T-helper 1 cell treated with Interleukin-12 subunit alpha and Interleukin-12 subunit beta and Interleukin-4 antibody, amounts not matched to agents 30 ng/mL and 1 ng/mL, for 36 hours (primary cell): ENCODE data around the gene TTN. TPM values are rescaled to one million over a fixed set of nuclear protein-coding genes. Genes with fewer than 3 reads are reported as not detected.

Experiments used
- intact Hi-C: fragments of 100-400 bp; cut with micrococcal nuclease; formaldehyde crosslinking; loops from one replicate; pipeline ENCODE4 v1.15.1; 2024
- total RNA-seq: library from RNA; stranded (reverse); gene quantifications from 2 replicates; pipeline ENCODE4 v1.2.3, GENCODE V29; 2022

TTN gene
- 9.7 and 10.7 TPM in 2 replicates for total RNA-seq

DNA sequence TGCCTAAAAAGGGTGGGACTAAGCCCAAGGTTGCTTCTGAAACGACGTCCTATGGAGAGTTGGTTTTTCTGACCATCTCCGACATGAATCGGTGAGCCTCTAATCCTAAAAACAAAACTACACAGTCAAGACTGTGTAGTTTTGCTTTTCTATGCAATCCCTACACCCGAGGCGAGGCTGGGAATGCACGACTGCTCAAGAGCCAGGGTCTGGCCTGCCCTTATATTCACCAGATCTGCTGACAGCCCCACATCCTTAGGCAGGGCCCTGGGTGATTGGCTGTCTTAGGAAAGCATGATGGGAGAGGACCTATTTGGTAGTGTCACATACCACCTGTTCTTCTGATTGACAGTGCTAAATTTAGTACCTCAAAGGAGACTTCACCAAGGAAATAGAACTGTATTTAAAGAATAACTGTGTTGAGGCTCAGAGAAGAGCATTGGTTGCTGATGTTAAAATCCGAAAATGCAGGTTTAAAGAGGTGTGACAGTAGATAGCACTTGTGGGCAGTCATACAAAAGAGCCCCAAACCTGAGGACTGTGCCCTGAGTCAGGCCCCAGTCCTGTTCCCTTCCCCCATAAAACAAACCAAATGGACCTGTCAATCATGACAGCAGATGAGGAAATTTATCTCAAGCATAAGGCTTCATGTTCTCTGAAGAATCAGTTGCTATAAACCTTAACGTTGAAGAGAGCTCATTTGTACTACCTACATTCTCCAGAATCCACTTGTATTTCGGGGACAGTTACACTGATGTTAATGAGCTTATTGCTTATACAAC, at the start of gene TTN:
Gene TTN (minus strand): TSS at position 197 of the 782 bp plus-strand sequence. CDS start 2,781 bp downstream, outside the sequence.
- intact Hi-C loops, result no loop called here

- intact Hi-C loops, result no loop called here
Measured at GRCh38 chr2:178855151-178855550, 47.9 kb upstream of the TTN start.

DNA sequence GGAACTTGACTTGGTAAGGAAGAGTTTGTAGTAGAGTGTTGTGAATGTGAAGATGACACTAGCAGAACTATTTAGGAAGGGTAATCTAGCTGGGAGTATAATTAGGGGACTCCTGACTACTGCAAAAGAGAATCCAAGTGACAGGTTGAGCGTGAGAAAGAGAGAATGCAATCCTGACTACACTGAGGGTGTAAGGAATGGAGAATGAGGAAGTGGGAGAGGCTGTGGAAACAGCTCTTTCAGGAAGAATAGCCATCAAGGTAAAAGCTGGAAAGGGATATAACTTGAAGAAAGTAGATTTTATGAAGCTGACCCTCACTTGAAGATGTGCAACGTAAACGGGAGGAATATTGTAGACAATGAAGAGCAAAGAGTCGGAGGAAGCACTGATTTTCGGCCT, 41.1 kb upstream of the TTN start:
- intact Hi-C loops, result no loop called here

DNA sequence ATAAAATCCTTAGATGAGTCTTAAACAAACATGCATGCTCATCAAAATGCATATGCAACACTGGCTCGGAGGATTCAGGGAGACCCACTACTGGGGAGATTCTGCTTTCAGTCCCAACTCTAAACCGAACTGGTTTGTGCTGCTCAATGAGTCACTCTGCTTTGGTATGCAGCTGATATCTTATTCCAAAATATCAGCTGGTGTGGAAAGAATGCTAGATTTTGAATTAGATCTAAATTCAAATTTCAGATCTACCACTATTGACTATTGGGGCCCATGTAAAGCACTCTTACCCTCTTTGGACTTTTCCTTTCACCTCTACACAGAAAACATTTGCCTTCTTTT, 39.2 kb upstream of the TTN start:
- intact Hi-C loops, result no loop called here

DNA sequence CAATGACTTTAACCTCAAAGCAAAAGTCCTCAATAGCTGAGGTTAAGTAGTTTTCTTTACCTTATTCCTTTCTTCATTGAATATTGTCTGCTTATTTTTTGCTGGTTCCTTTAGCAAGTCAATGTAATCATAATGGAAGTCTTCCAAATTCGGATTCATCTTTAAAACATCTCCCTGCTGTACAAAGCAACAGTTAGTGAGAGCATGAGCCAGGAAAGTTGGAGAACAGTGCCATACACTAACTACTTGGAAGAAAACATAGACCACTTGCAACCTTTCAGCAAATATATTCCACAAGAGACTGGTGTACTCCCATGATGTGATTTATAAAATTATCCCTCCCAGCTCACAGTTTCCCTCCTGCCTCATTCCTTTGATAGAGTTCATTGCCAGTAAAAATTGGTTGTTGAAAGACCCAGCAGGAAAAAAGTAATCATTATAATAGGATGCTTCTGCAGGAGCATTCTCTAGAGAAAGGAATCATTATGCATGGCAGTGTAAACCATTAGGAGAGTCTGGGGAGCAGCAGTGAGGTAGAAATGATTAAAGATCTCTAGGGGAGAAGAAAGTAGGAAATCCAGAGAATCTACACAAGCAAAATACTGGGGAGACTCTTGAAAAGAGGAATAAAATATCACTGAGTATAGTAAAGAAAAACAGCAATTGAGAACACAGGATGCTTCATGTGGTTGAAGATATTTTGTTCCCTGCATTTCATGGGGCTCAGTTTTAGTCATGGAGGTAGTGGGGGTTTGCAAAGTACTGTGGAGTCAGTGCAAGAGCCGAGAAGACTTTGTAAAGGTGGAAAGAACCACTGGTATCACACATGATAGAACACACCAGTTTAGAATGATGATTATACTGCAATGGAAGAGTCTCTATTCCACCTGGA, 38.6 kb upstream of the TTN start:
- intact Hi-C loops, result no loop called here

- intact Hi-C loops, result no loop called here
Measured at GRCh38 chr2:178844701-178845100, 37.5 kb upstream of the TTN start.

GRCh38 chr2:178844269-178844668, 37.0 kb upstream of the TTN start:
- intact Hi-C loops, result no loop called here

DNA sequence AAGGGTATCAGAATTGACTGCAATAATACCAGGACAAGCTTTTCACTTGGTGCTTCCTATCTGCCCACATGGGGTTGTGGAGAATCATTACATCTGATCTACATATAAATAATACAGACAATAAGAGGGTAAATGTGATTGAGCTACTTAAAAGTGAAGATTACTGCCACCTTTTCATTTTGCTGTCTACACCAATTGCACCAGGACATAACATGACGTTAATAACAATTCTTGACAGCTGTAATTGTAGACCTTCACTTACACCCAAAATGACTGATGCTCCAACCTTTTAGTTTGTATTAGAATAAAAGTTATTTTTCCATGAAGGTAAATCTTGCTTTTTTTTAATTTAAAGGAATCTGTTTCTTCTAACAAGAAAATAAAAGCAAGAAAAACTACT, 36.5 kb upstream of the TTN start:
- intact Hi-C loops, result no loop called here

DNA sequence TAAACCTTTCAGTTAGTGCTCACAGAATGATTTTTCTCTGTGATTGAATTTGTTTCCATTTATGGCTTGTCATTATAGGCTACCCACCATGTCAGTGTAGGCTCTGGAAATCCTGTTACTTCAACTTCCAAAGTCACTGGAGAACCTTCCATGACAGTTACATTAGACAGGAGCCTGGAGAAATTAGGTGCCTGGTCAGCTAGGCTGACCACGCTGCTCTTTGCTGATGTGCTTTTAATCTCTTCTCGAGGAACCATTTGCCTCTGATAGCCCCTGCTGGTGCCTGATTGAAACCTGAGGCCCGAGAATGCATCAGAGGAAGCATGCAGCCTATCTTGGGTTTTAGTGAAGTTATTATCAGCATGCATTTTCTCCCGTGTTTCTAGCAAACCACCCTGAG, 29.6 kb upstream of the TTN start:
- intact Hi-C loops, result no loop called here

- intact Hi-C loops, result no loop called here
Measured at GRCh38 chr2:178834086-178834485, 26.9 kb upstream of the TTN start.

DNA sequence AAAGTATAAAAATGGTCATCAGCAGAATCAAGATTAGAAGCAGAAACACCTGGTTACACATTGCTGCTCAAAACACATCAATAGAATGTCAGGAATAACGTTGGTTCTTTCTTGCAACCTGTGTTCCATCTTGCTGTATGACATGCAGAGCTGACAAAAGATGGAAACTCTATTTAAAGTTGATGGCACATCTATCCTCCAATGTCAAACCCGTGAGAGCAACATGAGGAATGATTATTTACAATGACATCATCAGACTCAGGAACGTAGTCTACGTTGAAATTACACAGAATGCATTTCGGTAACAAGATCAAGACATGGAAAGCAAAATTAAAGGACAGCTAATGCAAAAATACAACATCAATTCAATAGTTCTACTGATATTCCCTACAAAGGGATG, 26.2 kb upstream of the TTN start:
- intact Hi-C loops, result no loop called here

GRCh38 chr2:178830451-178830850, 23.2 kb upstream of the TTN start:
- intact Hi-C loops, result no loop called here

DNA sequence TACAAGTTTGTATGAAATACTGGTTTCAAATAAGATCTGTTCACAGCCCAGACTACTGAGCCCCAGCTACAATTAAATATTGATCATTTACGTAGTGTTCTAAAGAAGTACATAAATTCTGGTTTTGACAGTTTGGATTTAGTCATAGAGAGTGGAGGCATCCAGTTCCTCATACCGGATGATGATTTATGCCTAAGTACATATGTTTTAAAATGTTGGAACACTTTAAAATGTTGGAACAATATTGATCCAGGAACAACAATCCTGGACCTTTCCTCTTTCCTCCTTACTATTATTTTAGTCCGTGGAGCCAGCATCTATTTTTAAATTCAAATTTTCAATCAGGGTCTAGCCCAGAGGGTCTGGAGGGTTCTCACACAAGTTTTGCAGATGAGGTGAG, 22.8 kb upstream of the TTN start:
- intact Hi-C loops, result no loop called here

- intact Hi-C loops, result no loop called here
Measured at GRCh38 chr2:178829299-178829960, 22.2 kb upstream of the TTN start.

- intact Hi-C loops, result no loop called here
Measured at GRCh38 chr2:178828486-178828881, 21.3 kb upstream of the TTN start.

GRCh38 chr2:178827739-178828485, 20.7 kb upstream of the TTN start:
- intact Hi-C loops, result no loop called here

- intact Hi-C loops, result no loop called here
Measured at GRCh38 chr2:178827111-178827510, 19.9 kb upstream of the TTN start.

DNA sequence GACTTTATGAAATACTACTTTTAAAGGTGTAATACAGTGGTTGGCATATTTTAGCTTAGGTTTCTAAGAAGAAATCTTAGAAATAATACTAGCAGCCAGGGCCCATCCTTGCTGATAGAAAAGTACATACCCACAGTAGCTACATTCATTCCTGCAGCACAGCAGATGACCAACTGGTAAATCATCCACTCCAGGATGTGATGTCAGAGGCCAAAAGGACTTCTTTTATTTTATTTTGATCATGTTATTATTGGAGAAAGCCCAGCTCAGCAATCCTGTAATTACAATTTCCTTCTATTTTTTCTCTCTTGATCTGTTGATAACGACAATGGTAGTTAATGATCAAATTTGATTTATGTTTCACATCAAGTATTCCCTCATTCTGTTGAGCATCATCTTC, 18.0 kb upstream of the TTN start:
- intact Hi-C loops, result no loop called here

DNA sequence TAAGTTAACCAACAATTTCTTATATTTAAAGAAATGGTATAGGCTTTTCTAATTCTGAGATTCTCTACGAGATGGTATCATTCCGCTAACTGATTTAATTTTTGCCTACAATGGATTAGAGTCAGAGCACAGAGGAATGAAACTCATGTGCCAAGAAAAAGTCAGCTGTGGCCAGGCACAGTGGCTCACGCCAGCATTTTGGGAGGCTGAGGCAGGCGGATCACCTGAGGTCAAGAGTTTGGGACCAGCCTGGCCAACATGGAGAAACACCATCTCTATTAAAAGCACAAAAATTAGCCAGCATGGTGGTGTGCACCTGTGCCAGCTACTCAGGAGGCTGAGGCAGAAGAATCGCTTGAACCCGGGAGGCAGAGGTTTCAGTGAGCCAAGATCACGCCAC, 17.0 kb upstream of the TTN start:
- intact Hi-C loops, result no loop called here

- intact Hi-C loops, result no loop called here
Measured at GRCh38 chr2:178819992-178820391, 12.8 kb upstream of the TTN start.

DNA sequence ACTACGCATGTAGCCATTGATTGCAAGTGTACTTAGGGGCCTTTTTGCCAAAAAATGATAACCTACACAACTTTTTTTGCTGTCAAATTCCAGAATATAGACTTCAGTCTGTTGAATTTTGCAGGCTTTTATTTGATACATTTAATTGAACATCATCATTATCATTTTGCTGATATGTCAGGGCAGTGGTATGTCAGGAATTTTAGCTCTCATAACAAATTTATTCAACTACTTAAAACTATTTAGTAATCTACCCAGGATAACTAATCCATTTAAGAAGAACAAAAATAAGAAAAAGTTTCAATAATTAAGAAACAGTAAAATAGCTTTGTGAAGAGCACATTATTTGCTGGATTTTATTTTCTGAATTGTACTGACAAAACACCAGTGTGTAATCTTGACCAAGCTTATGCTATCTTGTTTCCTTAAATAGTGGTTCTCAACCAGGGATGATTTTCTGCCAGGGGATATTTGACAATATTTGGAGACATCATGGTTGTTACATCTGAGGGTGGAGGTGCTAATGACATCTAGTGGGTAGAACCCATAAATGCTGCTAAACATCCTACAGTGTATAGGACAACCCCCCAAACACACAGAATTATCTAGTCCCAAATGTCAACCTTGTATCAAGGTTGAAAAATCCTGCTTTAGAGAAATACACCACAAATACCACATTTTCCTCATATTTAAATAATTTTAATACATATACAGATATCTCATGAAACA, 12.1 kb upstream of the TTN start:
- intact Hi-C loops, result no loop called here
